Progenitor cell of endocrine pancreas (in vitro differentiated cells): Measurements from ENCODE around the gene AP3B2. TPM values are rescaled to one million over a fixed set of nuclear protein-coding genes. Genes with fewer than 3 reads are reported as not detected.

ENCODE experiments used
- DNase-seq: peaks from one replicate; pipeline ENCODE4 v3.0.0; 2021; ENCODE audit warnings: low spot score; ENCODE audit not compliant: unreplicated experiment
- H3K27ac Mint-ChIP-seq: 2 replicates; pipeline ENCODE4 v1.8.0; 2021; ENCODE audit warnings: mild to moderate bottlenecking, moderate library complexity, mixed read lengths
- H3K27me3 Mint-ChIP-seq: 2 replicates; pipeline ENCODE4 v1.8.0; 2021; ENCODE audit warnings: mixed read lengths
- H3K36me3 Mint-ChIP-seq: 2 replicates; pipeline ENCODE4 v1.8.0; 2022; ENCODE audit warnings: mixed read lengths; ENCODE audit not compliant: insufficient read depth
- H3K4me1 Mint-ChIP-seq: 2 replicates; pipeline ENCODE4 v1.8.0; 2021; ENCODE audit warnings: low read depth, mixed read lengths
- H3K4me3 Mint-ChIP-seq: 2 replicates; pipeline ENCODE4 v1.8.0; 2021; ENCODE audit warnings: low read depth, mild to moderate bottlenecking, moderate library complexity, mixed read lengths
- H3K9me3 Mint-ChIP-seq: 2 replicates; pipeline ENCODE4 v1.8.0; 2021; ENCODE audit warnings: low read depth, mixed read lengths
- total RNA-seq: library from RNA; stranded (reverse); gene quantifications from 2 replicates; pipeline ENCODE4 v1.2.1, GENCODE V29; 2021
- TF ChIP-seq, protein P1 (sequence below): fragments of 200-600 bp; sonication (generic); IDR thresholded peaks from one replicate; pipeline ENCODE4 v1.5.0; 2021; ENCODE audit warnings: antibody characterized with exemption, mild to moderate bottlenecking; ENCODE audit not compliant: unreplicated experiment

AP3B2 gene
- total RNA-seq, 1 donor from 2014 or later = 14.4 TPM

DNA sequence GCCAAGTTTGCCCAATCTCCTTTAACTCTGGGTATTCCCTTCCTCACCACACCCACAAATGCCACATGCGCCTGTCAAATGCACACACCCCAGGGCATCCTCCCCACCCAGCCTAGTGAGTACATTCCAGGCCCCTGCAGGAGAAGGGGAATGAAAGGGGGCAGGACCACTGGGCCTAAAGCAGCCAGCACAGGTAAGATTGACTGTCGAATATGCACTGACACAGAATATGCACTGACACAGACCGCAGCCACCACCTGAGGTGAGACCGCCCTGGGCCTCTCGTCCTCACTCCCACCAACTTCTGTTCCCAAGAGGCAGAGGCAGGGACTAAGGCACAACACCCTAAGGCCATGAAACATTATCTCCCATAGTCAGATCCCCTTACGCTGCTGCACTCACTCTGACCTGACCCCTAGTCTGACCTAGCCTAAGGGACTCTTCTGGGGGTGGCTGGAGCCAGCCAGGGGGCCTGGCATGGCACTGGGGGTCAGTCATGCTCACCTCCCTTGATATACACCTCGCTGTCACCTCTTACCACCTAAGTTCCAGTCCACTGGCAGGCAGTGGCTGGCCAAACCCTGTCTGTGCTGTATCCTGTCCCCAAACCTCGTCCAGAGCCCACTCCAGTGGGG, 10.8 kb downstream of the AP3B2 start:
- no peaks in the 10 kb centered on the region for H3K9me3 Mint-ChIP-seq
- no peak for DNase-seq
- TF ChIP-seq, protein P1, sequence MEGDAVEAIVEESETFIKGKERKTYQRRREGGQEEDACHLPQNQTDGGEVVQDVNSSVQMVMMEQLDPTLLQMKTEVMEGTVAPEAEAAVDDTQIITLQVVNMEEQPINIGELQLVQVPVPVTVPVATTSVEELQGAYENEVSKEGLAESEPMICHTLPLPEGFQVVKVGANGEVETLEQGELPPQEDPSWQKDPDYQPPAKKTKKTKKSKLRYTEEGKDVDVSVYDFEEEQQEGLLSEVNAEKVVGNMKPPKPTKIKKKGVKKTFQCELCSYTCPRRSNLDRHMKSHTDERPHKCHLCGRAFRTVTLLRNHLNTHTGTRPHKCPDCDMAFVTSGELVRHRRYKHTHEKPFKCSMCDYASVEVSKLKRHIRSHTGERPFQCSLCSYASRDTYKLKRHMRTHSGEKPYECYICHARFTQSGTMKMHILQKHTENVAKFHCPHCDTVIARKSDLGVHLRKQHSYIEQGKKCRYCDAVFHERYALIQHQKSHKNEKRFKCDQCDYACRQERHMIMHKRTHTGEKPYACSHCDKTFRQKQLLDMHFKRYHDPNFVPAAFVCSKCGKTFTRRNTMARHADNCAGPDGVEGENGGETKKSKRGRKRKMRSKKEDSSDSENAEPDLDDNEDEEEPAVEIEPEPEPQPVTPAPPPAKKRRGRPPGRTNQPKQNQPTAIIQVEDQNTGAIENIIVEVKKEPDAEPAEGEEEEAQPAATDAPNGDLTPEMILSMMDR = no peak
- no peak overlapping the region for H3K4me3 Mint-ChIP-seq
- H3K4me1 Mint-ChIP-seq = no peaks in the 10 kb centered on the region
- no peaks in the 10 kb centered on the region for H3K36me3 Mint-ChIP-seq
- H3K27me3 Mint-ChIP-seq = no peaks in the 10 kb centered on the region
- H3K27ac Mint-ChIP-seq = no peak overlapping the region

DNA sequence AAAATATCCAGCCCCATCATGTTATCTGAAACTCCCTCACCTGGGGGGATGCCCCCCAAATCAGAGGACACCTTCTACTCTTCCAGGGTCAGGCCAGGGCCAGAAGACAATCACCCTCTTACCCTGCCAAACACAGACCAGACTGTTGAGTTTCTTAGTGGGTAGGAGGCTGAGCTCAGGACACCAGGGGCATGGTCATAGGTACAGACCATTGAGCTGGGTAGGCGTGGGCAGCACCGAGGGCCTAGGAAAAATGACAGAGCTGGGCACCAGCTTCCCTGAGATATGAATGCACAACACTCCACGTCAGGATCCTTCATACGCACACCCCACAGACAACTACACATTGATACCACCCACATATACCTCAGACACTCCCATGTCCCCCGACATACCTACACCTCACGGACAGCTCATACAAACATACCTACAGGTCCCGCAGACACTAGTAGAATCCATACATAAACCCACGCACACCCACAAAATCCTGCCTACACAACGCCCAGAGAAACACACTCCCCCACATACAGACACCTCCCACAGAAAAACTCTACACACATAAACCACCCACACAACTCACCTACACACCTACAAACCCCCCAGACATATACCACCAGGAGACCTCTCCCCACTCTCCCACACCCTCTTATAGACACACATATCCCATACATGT, 11.8 kb downstream of the AP3B2 start:
- no peaks in the 10 kb centered on the region for H3K4me1 Mint-ChIP-seq
- DNase-seq = no peak
- no peaks in the 10 kb centered on the region for H3K27me3 Mint-ChIP-seq
- TF ChIP-seq, protein P1 = no peak
- no peak overlapping the region for H3K27ac Mint-ChIP-seq
- no peaks in the 10 kb centered on the region for H3K36me3 Mint-ChIP-seq
- H3K4me3 Mint-ChIP-seq = no peak overlapping the region
- H3K9me3 Mint-ChIP-seq = no peaks in the 10 kb centered on the region

- no peaks in the 10 kb centered on the region for H3K27me3 Mint-ChIP-seq
- H3K36me3 Mint-ChIP-seq = no peaks in the 10 kb centered on the region
- DNase-seq = no peak
- no peaks in the 10 kb centered on the region for H3K9me3 Mint-ChIP-seq
- H3K4me3 Mint-ChIP-seq = no peak overlapping the region
- TF ChIP-seq, protein P1 = no peak
- H3K27ac Mint-ChIP-seq = no peak overlapping the region
- no peaks in the 10 kb centered on the region for H3K4me1 Mint-ChIP-seq
These were observed 17.5 kb downstream of the AP3B2 start for GRCh38 chr15:82692171-82692570.

- DNase-seq = no peak
- no peak overlapping the region for H3K27ac Mint-ChIP-seq
- H3K9me3 Mint-ChIP-seq = no peaks in the 10 kb centered on the region
- H3K4me3 Mint-ChIP-seq = no peak overlapping the region
- no peaks in the 10 kb centered on the region for H3K36me3 Mint-ChIP-seq
- TF ChIP-seq, protein P1 = no peak
- no peaks in the 10 kb centered on the region for H3K27me3 Mint-ChIP-seq
- no peaks in the 10 kb centered on the region for H3K4me1 Mint-ChIP-seq
These were observed 20.5 kb downstream of the AP3B2 start for GRCh38 chr15:82689147-82689546.

- no peak for DNase-seq
These were observed 21.0 kb downstream of the AP3B2 start for GRCh38 chr15:82688691-82689090.

More at GRCh38 chr15:82688691-82689090, 21.0 kb downstream of the AP3B2 start:
- Mint-ChIP-seq H3K27ac (no peak overlapping the region), H3K4me3 (no peak overlapping the region), H3K9me3 (no peaks in the 10 kb centered on the region), H3K27me3 (no peaks in the 10 kb centered on the region), H3K4me1 (no peaks in the 10 kb centered on the region), H3K36me3 (no peaks in the 10 kb centered on the region)
- TF ChIP-seq, protein P1 = no peak
